NCI-H1092 (cell line): ENCODE results near the gene ANGEL1.

Source experiments
- DNase-seq: peaks from one replicate; lab custom pipeline; 2025; lab: John Stamatoyannopoulos, UW

Gene ANGEL1

DNA sequence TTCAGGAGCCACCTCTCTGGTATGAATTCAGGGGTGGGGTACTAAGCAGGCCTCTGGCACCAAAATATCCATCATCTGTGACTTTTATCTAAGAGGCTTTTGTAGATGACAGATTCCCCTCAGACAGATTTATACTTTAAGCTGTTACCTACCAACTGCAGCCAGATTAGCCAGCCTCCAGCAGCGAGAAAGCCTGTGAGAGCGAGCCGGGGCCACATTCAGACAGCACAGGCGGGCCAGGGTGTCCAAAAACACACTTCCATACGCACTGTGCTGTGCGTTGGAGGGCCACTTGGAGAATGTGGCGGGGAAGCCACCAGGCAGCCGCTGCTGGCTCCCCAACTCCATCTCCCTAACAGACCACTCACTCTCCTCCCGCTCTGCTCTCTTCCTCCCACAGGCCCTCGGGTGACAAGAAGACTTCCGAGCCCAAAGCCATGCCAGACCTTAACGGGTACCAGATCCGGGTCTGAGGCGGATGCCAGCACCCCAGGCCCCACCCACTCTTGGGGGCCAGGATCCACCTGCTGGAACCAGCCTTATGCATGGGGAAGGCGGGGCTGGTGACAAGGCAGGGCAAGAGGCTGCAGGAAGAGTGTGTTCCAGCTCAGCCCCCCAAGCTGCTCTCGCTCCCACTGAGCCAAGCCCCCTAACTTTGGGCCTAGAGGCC, 34.0 kb downstream of the ANGEL1 start:
- no peak for DNase-seq

DNA sequence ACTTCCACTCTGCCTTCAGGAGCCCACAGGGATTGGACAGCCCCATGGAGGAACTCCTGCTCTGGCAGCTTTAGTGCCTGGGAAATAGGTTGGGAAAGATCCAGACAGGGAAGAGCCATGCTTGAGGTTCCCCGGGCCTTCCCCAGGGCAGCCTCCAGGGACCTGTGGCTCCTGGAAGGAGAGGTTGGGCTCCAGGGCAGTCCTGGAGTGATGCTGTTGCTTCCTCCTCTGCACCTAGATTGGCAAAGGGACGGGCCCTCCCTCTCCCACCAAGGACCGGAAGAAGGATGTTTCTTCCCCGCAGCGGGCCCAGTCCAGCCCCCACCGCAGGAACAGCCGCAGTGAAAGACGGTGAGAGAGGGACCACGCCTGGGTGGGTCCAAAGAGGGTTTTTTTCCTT, 35.0 kb downstream of the ANGEL1 start:
- no peak for DNase-seq

- DNase-seq = no peak
Measured at GRCh38 chr14:76776428-76777251, 36.0 kb downstream of the ANGEL1 start.

DNA sequence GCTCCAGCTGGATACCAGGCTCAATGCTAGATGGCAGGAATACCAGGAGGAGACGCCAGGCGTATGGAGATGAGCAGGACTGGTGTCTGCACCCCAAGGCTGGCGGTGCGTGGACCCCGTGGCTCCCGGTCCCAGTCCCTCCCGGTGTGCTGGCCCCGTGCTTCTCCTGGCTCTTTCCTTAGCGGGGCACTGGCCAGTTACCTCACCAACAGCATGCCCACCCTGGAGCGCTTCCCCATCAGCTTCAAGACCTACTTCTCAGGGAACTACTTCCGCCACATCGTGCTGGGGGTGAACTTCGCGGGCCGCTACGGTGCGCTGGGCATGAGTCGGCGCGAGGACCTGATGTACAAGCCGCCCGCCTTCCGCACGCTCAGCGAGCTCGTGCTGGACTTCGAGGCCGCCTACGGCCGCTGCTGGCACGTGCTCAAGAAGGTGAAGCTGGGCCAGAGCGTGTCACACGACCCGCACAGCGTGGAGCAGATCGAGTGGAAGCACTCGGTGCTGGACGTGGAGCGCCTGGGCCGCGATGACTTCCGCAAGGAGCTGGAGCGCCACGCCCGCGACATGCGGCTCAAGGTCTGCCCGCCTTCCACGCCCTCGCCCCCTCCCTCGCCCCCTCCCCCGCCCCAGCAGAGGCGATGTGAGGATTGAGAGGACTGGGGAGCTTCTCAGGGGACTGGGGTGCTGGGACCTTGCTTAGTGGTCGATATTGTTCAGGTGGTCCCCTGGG, 36.8 kb downstream of the ANGEL1 start:
- DNase-seq = no peak

DNA sequence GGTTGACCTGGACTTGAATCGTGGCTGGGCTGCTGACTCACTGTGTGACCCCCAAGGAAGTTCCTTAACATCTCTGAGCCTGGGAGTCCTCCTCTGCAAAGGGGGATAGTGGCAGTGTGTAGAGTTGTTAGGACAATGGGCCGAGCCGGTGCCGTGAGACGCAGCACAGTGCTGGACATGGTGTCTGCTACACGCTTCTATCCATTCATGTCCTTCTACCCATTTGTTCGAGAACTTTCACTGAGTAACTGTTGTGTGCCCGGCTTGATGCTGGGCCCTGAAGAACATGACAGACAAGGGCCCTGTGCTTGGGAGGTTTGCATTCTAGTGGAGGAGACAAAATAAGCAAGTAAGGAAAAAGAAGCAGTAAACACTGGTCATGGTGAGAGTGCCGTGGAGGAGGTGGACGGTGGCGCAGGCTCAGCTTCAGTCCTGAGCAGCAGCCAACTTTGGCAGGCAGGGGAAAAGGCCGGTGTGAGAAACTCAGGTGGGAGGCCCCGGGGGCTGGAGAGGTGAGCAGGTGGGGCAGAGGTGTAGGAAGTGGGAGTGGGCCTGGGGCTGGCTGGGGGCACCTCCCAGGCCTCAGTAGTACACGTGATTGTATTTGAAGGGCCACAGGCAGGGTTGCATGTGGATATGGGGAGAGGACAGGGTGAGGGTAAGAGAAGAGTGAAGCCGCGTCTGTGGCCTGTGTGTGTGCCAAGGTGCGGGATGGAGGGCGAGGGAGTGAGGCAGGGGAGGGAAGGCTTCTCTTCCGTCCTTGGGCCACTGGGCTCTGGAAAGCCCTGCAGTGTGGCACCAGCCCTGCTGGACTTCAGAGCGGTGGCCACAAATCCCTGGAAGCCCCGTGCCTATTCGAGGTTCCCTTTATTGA, 37.6 kb downstream of the ANGEL1 start:
- DNase-seq = no peak

- no peak for DNase-seq
Measured at GRCh38 chr14:76773956-76774820, 38.5 kb downstream of the ANGEL1 start.

- DNase-seq = no peak
Measured at GRCh38 chr14:76773188-76773885, 39.3 kb downstream of the ANGEL1 start.

GRCh38 chr14:76772300-76773187, 40.1 kb downstream of the ANGEL1 start:
- DNase-seq = no peak

DNA sequence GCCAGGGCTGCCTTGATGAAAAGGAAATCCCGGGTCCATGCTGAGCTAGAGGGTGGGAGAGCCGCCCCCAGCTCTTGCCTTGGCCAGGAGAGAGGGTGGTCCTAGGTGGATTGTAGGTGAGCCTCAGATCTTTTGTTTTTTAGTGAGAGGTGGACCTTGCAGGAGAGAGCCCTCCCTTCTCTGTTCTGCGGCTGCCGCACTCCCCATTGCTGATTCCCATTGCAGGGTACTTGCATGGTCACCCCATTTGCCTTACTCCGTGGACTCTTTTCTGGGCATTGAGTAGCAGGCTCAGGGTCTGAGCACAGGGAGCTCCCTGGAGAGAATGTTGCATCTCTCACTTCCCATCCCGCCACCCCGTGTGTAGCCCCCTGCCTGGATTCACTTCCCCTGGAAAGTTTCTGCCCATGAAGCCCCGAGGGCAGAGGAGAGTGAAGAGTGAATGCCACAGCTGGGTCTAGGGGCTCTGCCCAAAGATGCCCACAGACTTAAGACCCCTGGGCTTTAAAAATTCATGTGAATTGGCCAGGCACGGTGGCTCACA, 41.2 kb downstream of the ANGEL1 start:
- DNase-seq = no peak

- no peak for DNase-seq
Measured at GRCh38 chr14:76770521-76771436, 41.9 kb downstream of the ANGEL1 start.

DNA sequence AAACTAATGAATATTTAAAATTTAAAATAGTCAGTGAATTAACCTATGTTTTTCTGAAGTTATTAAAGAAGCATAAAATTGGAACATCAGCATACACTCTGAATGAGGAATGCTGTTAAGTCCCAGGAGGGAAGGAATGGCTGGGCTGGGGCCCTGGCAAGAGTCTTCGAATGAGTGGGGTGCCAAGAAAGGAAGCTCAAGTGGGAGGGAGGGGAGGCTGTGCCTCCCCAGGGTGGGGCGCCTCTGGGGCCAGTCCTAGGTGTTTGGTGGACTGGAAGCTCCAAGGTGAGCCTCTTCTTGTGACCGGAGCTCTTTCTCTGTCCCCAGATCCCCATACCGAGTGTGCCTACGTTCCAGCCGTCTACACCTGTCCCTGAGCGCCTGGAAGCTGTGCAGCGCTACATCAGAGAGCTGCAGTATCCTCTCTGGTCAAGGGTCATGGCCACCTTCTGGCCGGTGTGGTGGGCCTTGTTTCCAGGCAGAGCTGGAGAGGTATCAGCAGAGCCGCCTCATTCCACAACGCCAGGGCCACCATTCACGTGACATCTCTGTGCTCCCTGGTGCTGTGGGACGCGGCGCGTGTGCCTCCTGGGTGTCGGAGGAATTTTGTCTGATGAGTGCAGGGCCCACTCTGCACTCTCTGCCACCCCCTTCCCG, 42.9 kb downstream of the ANGEL1 start:
- no peak for DNase-seq

GRCh38 chr14:76768671-76769500, 43.8 kb downstream of the ANGEL1 start:
- DNase-seq = no peak

DNA sequence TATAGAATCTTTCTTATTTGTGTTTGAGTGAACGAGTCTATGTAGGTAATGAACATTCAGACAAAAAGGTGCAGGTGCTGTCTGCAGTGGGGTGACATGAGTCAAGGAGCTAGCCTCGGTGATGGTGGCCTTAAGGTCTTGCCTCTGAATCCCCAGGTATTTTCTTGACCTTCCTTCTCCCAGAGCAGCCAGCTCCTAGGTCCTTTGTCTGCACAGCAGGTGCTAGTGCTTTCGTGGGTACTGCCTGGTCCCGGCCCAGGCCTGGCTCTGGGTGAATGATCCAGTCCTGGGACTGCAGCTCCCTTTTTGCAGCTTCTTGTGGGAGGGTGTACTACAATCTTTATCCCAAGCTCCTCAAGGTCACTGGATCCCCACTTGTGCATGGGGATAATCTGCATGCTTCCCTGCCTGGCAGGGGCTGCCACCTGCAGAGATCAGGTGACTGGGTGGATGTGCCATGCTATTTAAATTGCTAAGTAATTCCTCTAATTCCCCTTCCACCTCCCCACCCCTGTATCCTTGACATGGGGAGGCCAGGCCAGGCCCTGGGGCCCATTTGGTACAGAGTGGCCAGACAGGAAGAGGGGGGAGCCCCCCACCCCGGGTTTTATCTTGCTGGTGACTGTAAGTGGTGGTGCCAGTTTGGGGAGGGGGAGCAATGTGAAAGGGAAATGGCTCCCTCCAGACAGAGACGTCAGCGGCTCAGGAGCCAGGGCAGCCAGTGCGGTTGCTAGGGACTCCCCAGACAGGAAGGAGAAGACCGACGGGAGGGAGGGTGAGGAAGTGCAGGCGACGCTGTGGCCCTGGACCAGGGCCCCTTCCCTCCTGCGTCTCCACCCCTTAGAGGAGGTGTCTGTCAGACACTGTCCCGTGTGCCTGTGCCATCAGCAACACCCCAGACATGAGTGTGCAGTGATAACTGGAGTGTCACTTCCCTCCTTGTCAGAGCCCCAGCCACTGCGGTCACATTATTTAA, 44.7 kb downstream of the ANGEL1 start:
- DNase-seq = no peak

DNA sequence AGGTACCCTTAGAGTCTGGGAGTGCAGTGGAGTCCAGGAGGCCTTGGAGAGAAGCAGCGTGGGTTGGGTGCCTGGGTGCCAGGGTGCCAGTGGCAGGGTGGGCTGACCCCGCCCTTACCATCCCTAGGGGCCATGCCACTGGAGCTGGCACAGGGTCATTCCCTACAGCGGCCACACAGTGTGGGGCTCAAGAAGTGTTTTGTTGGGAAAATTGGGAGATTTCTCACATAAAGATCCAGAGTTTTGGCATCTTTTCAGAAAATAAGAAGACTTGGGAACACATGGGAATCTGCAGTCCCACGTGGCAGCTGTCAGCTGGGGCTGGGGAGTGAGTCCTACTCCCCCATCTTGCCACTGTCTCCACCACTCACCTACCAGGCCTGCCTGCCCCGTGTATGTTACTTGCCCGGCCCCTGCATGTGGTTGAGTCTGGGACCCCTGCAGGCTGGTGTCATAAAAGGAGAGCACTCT, 47.2 kb downstream of the ANGEL1 start:
- no peak for DNase-seq
